ENCODE data around the gene KCNK3.

KCNK3 gene

DNA sequence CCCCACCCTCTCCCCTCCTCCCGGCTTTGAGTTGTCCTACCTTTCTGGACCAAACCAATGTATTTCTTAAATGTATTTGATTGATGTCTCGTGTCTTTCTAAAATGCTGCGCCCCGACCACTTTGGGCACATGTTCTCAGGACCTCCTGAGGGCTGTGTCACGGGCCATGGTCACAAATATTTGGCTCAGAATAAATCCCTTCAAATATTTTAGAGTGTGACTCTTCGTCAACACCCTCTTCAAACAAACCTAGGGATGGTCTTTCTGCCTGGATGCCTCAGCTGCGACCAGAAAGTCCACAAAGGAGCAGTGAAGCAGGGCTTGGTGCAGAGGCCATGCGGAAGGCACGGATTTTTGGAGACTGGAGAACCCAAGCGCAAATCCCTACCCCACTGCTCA lies 70.5 kb downstream of the KCNK3 start:
- no peak for FAIRE-seq

DNA sequence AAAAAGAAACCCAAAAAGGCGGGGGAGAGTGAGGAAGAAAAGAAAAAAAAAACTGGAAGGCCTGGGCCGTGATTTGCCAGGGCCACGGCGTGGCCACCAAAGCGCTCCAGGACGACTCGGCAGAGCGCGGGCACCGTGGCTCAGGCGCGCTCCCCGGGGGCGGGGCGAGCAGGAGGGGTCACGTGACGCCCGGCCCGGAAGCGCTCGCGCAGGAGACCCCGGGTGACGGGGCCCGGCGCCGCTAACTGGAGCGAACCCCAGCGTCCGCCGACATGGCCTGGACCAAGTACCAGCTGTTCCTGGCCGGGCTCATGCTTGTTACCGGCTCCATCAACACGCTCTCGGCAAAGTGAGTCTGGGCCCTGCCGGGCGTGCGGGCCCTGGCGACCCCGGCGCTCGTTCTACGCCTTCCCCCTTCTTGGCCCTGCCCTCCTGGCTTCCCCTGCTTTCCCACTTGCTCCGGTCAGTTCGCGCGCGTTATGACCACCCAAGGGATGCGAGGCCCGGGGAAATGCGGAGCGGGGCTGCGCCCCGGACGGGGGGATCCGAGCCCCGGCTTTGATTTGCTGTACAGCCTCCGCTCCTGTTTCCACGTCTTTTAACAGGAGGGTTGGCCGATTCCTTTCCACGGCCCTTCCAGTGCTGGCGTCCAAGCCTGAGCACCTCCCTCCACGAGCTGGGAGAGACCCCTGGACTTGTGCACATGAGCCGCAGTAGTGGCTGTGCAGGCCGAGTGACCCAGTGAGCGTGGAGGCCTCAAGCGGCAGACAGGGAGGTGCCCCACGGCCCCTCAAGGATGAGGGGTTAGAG lies 71.8 kb downstream of the KCNK3 start, which contains the start of gene SLC35F6:
Gene SLC35F6, plus strand, starts transcription at position 207 of the 810 bp plus-strand sequence. Its CDS starts 66 bp downstream, at position 273.
- no peak for FAIRE-seq

DNA sequence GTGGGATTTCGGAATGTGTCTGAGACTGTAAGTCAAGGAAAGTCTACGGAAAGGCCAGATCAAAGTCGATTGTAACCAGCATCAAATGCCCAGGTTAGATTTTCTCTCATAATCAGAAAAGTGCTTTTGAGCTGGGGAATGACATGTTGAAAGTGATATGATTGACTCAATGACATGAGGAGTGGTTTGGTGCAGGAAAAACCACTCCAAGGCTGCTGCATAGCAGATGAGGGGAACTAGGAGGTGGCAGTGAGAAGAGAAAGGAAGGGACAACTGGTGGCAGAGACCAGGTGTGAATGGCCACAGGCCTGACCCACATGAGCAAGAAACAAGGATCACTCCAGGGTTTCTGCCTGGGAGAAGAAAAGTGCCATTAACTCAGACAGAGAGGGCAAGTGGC lies 72.4 kb downstream of the KCNK3 start:
- no peak for FAIRE-seq

DNA sequence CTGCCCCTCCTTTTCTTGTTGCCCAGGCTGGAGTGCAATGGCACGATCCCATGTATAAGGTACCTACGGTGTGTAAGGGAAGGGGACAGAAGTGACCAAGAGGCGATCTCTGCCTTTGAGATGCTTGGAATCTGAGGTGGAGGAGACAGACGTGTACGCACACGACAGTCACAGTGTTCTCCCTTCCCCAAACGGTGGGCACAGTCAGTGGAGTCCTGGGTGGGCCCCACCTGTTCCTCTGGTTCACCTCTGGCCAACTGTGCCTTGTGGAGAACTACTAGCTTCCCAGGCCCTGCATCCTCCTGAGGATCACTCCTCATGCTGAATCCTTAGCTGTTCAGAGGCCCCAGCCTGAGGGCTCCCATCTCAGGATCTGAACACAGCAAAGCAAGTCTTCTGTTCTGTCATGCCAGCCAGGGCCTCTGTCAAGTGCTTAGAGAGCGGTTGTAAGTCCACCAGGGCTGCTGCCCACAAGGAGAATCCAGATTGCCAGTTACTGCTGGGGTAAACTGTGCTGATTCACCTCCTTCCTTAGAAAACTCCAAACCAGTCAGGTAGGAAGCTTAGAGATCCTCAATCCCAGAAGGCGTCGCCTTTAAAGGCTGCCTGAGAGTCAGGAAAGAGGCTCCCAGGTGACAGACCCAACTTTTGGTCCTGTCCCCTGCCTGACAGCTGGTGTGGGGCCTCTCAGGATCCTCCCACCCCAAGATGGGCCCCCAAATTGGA lies 73.1 kb downstream of the KCNK3 start:
- FAIRE-seq, result no peak

- FAIRE-seq, result no peak
Measured at GRCh38 chr2:26767129-26767528, 74.6 kb downstream of the KCNK3 start.

DNA sequence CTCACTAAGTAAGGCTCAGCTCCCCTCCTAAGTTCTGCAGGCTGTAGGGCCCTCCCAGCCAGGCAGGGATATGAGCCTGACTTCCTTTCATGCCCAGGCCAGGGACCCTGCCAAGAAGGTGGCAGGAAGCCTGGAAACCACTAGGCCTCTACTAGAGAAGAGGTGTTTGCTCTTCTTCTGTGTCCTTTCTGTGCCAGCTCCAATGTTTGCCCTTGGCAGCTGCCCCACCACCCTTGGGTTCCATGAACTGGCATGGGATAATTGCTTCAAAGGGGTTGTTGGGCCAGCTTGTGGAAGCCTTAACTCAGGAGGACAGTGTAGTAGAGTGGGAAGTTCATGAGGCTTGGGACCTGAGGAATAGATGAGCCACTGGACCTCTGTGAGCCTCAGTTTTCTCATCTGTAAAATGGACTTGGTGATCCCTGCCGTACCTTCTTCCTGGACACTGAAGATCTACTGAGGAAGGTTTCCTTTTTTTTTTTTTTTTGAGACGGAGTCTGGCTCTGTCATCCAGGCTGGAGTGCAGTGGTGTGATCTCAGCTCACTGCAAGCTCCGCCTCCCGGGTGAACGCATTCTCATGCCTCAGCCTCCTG lies 75.5 kb downstream of the KCNK3 start:
- FAIRE-seq, result no peak

DNA sequence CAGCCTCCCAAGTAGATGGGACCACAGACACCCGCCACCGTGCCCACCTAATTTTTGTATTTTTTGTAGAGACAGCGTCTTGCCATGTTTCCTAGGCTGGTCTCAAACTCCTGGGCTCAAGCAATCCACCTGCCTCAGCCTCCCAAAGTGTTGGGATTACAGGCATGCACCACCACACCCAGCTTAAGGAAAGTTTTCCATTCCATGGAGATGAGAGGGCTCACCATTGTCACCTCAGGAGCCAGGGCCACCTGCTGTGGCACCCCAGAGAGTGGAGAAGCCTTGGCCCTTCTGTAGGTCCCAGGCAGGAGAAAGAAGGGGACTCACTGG lies 76.2 kb downstream of the KCNK3 start:
- no peak for FAIRE-seq

DNA sequence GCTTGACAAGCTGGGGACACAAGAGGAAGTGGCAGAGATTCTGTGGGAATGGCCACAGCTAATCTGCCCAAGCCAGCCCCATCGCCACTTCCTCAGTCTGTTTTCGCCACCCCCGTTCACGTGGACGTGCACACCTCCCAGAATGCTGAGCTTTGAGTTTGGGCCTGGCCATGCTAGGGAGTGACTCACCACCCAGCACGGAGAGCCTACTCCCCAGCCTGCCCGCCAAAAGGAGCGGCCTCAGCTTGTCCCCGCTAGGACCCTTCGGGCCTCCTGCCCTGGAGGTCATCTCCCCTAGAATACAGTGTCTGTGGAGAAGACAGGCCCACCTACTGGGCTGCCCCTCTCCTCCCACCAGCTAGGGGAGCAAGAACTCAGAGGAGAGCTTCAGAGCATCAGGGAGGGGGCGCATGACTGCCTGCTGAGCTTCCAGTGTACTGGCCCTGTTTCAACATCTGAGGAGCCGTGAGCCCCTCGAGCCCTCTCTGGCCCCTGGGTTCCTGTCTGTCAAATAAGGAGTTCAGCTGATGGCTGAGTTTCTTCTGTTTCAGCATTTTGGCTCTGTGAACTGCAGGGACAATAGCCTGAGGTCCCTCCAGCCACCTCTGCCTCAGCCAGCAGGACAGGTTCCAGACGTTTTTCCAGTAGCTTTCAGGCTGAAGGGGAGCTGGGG lies 76.7 kb downstream of the KCNK3 start:
- no peak for FAIRE-seq

- no peak for FAIRE-seq
Measured at GRCh38 chr2:26770986-26771586, 78.6 kb downstream of the KCNK3 start.

GRCh38 chr2:26772064-26773001 lies 79.8 kb downstream of the KCNK3 start:
- FAIRE-seq, result no peak

DNA sequence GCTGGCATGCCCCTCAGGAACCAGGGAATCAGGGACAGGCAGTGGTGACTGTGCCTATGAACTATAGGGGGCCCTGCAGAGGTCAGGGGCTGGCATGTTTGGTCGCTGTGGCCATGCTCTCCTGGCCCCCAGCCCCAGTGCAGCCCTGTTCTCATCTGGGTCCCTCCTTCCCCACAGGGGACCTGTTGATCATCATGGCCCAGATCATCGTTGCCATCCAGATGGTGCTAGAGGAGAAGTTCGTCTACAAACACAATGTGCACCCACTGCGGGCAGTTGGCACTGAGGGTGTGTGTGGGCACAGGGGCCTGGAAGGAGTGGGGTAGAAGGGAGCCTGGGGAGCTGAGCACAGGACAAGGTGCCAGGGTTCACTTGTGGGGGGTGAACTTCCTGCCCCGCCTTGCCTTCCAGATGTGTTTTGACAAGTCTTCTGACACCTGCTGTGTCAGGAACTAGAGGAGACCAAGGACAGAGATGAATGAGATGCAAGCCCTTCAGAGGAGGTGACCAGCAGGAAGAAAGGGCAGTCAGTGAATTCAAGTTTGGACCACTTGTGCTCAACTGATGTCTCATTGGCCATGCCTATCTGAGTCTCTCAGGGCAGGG lies 83.8 kb downstream of the KCNK3 start:
- no peak for FAIRE-seq

DNA sequence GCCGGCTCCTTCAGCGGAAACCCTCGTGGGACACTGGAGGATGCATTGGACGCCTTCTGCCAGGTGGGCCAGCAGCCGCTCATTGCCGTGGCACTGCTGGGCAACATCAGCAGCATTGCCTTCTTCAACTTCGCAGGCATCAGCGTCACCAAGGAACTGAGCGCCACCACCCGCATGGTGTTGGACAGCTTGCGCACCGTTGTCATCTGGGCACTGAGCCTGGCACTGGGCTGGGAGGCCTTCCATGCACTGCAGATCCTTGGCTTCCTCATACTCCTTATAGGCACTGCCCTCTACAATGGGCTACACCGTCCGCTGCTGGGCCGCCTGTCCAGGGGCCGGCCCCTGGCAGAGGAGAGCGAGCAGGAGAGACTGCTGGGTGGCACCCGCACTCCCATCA lies 85.6 kb downstream of the KCNK3 start:
- FAIRE-seq, result no peak

DNA sequence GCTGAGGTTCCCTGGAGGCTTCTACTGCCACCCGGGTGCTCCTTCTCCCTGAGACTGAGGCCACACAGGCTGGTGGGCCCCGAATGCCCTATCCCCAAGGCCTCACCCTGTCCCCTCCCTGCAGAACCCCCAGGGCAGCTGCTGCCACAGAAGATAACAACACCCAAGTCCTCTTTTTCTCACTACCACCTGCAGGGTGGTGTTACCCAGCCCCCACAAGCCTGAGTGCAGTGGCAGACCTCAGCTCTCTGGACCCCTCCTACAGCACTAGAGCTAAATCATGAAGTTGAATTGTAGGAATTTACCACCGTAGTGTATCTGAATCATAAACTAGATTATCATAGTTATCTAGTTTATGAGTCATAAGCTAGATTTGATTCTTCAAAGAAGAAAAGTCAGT lies 86.0 kb downstream of the KCNK3 start:
- no peak for FAIRE-seq

DNA sequence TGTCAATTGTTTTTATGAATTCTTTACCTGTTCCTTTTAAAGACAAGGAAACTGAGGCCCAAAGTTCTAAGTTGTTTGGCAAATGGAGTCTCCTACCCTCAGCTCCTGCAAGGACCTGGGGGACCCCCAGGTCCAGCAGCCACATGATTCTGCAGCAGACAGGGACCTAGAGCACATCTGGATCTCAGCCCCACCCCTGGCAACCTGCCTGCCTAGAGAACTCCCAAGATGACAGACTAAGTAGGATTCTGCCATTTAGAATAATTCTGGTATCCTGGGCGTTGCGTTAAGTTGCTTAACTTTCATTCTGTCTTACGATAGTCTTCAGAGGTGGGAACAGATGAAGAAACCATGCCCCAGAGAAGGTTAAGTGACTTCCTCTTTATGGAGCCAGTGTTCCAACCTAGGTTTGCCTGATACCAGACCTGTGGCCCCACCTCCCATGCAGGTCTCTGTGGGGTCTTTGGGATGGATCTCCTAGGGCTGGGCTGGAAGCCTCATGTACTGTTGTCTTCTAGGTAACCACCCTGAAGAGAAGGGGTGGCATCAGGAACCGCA lies 87.8 kb downstream of the KCNK3 start:
- FAIRE-seq, result no peak

All from islet of Langerhans (tissue), 1 donor.